Measurements from ENCODE around the gene AVPR2. TPM values are rescaled to one million over a fixed set of nuclear protein-coding genes. Genes with fewer than 3 reads are reported as not detected.

The AVPR2 gene
- polyA plus RNA-seq, 1 experiment, result not detected

DNA sequence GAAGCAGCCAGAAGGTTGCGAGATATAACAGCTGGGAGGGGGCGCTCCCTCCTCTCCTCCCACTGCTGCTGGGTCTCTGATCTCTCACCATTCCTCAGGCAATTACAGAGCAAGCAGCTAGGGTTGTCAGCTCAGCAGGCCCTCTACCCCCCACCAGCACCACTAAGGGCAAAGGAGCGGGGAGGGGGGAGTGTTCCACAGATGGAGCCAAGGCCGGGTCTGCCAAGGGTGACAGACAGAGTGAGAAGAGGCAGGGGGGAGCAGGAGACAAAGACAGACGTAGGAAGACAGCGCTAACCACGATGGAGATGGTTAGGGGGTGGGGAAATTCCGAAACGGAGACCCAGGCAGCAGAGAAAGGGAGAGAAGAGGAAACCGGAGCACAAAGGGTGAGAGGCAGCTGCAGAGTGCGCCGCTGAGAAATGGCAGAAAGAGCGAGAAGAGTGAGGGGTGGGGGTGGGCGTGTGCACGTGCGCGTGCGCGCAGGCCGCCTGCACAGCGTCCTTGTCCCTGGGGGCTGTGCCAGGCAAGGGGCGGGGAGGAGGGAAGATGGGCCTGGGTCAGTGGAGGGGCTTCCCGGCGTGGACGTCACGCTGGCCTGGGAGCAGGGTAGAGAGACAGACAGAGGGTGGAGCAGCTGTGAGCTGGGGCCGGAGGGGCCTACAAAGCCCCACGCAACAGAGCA lies 25.4 kb upstream of the AVPR2 start:
- ChIA-PET POLR2A (interaction anchor here (0.6 kb wide), 1 partner anchor 30 kb away, joined by 4 read pairs; no protein-coding TSS in a partner anchor), CTCF (no interaction called here)

DNA sequence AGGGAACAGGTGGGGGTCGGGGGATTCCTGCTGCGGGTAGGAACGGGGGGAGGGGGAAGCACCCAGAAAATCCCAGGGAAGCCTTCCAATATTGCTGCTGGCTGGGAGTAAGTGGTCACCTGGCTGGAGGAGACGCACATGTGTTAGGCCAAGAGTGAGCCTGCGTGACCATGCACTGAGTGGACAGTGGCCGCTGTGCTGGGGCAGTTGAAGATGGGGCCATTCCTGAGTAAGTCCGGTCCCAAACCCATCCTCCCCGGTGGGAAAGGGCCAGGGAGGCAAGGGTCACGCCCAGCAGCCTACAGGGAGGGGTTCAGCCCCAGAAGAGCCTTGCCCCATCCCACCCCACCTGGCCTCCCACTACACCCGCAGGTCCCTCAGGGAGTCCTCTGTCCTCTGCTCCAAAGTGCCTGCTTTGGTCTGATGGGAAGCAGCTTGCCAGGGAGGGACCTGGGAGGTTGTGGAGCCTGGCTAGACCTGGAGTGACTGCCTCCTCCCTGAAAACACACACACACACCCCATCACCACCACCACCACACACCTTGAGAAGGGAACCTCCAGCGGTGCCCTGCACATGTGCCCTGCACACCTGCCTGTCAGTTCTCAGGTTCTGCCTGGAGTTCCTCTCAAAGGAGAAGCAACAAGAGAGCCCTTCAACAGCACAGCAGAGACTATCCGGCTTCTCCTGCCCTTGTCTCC lies 24.6 kb upstream of the AVPR2 start:
- POLR2A ChIA-PET, result no interaction called here
- Histone ChIP-seq H3K27me3 (ENCODE audit: control insufficient read depth, insufficient read depth, low read length) (peaks cover 46% of the 10 kb centered on the region), H3K9me3 (ENCODE audit: control insufficient read depth, insufficient read depth, low read length) (no peaks in the 10 kb centered on the region), H3K4me3 (ENCODE audit: low read depth, low read length) (no peak overlapping the region), H3K27ac (ENCODE audit: low read depth, low read length) (no peak overlapping the region)
- TF ChIP-seq, protein P1, sequence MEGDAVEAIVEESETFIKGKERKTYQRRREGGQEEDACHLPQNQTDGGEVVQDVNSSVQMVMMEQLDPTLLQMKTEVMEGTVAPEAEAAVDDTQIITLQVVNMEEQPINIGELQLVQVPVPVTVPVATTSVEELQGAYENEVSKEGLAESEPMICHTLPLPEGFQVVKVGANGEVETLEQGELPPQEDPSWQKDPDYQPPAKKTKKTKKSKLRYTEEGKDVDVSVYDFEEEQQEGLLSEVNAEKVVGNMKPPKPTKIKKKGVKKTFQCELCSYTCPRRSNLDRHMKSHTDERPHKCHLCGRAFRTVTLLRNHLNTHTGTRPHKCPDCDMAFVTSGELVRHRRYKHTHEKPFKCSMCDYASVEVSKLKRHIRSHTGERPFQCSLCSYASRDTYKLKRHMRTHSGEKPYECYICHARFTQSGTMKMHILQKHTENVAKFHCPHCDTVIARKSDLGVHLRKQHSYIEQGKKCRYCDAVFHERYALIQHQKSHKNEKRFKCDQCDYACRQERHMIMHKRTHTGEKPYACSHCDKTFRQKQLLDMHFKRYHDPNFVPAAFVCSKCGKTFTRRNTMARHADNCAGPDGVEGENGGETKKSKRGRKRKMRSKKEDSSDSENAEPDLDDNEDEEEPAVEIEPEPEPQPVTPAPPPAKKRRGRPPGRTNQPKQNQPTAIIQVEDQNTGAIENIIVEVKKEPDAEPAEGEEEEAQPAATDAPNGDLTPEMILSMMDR (IDR thresholded peaks at IDR 0.05; ENCODE audit: low read depth, low read length), result no peak
- CTCF ChIA-PET, result no interaction called here
- no peak for DNase-seq (ENCODE audit: low read depth, low spot score)

More for the DNA sequence above, 25.4 kb upstream of the AVPR2 start:
- TF ChIP-seq, protein P1 (IDR thresholded peaks at IDR 0.05; ENCODE audit: low read depth, low read length), result no peak
- H3K4me3 ChIP-seq (ENCODE audit: low read depth, low read length), result no peak overlapping the region
- no peaks in the 10 kb centered on the region for H3K9me3 ChIP-seq (ENCODE audit: control insufficient read depth, insufficient read depth, low read length)
- DNase-seq (ENCODE audit: low read depth, low spot score), result no peak
- peaks cover 38% of the 10 kb centered on the region for H3K27me3 ChIP-seq (ENCODE audit: control insufficient read depth, insufficient read depth, low read length)
- no peak overlapping the region for H3K27ac ChIP-seq (ENCODE audit: low read depth, low read length)

GRCh38 chrX:153880440-153880815 lies 24.0 kb upstream of the AVPR2 start:
- H3K27ac ChIP-seq (ENCODE audit: low read depth, low read length), result no peak overlapping the region
- ChIA-PET CTCF (no interaction called here), POLR2A (no interaction called here)
- peaks cover 51% of the 10 kb centered on the region for H3K27me3 ChIP-seq (ENCODE audit: control insufficient read depth, insufficient read depth, low read length)
- TF ChIP-seq, protein P1 (IDR thresholded peaks at IDR 0.05; ENCODE audit: low read depth, low read length), result no peak
- H3K9me3 ChIP-seq (ENCODE audit: control insufficient read depth, insufficient read depth, low read length), result no peaks in the 10 kb centered on the region
- H3K4me3 ChIP-seq (ENCODE audit: low read depth, low read length), result no peak overlapping the region
- DNase-seq (ENCODE audit: low read depth, low spot score), result no peak

- no peak overlapping the region for H3K27ac ChIP-seq (ENCODE audit: low read depth, low read length)
- CTCF ChIA-PET, result no interaction called here
- TF ChIP-seq, protein P1 (IDR thresholded peaks at IDR 0.05; ENCODE audit: low read depth, low read length), result no peak
- no peak overlapping the region for H3K4me3 ChIP-seq (ENCODE audit: low read depth, low read length)
- no peaks in the 10 kb centered on the region; the same call in 1 of the 2 replicates for H3K9me3 ChIP-seq (ENCODE audit: control insufficient read depth, insufficient read depth, low read length)
- peaks cover 54% of the 10 kb centered on the region for H3K27me3 ChIP-seq (ENCODE audit: control insufficient read depth, insufficient read depth, low read length)
- no peak for DNase-seq (ENCODE audit: low read depth, low spot score)
- POLR2A ChIA-PET, result interaction anchor here (0.6 kb wide), 1 partner anchor 44 kb away, joined by 4 read pairs; no protein-coding TSS in a partner anchor
Observed at GRCh38 chrX:153881281-153881680, 23.2 kb upstream of the AVPR2 start.

GRCh38 chrX:153882086-153882498 lies 22.4 kb upstream of the AVPR2 start:
- ChIA-PET CTCF (no interaction called here), POLR2A (no interaction called here)
- no peak for DNase-seq (ENCODE audit: low read depth, low spot score)
- Histone ChIP-seq H3K4me3 (ENCODE audit: low read depth, low read length) (no peak overlapping the region), H3K27ac (ENCODE audit: low read depth, low read length) (no peak overlapping the region), H3K9me3 (ENCODE audit: control insufficient read depth, insufficient read depth, low read length) (no peaks in the 10 kb centered on the region; the same call in 1 of the 2 replicates), H3K27me3 (ENCODE audit: control insufficient read depth, insufficient read depth, low read length) (peaks cover 60% of the 10 kb centered on the region)
- TF ChIP-seq, protein P1 (IDR thresholded peaks at IDR 0.05; ENCODE audit: low read depth, low read length), result no peak

Measured in AG04450 (cell line).